Activated T-cell treated with anti-CD3 and anti-CD28 coated beads, Interleukin-2, amount 50 U/mL, for 72 hours (primary cell): Measurements from ENCODE around the gene ADAMTS17. TPM values are rescaled to one million over a fixed set of nuclear protein-coding genes. Genes with fewer than 3 reads are reported as not detected.

Experiments
- ATAC-seq, 2 donors: fragments of 150-1000 bp; cut with Tn5 transposase; replicated peaks in 1 of 2; 2 replicates each; pipeline ENCODE4 v1.10.0; 2021; ENCODE audit warnings: moderate library complexity in 2 of 2, mild to moderate bottlenecking in 1 of 2
- DNase-seq, 2 donors: peaks; one replicate each; pipeline ENCODE4 v3.0.0; 2021 to 2022; ENCODE audit warnings: mixed read lengths in 1 of 2
- H3K27ac Mint-ChIP-seq: one replicate; pipeline ENCODE4 v1.8.0; 2022; ENCODE audit warnings: mild to moderate bottlenecking, moderate library complexity, mixed read lengths
- H3K27me3 Mint-ChIP-seq: one replicate; pipeline ENCODE4 v1.8.0; 2022; ENCODE audit warnings: low read depth, mixed read lengths
- H3K36me3 Mint-ChIP-seq, 2 donors: one replicate each; pipeline ENCODE4 v1.8.0; 2022; ENCODE audit warnings: mixed read lengths in 2 of 2, mild to moderate bottlenecking in 1 of 2; ENCODE audit not compliant: insufficient read depth in 2 of 2
- H3K4me1 Mint-ChIP-seq: one replicate; pipeline ENCODE4 v1.8.0; 2022; ENCODE audit warnings: low read depth, mixed read lengths
- H3K4me3 Mint-ChIP-seq, 2 donors: one replicate each; pipeline ENCODE4 v1.8.0; 2022; ENCODE audit warnings: mild to moderate bottlenecking in 2 of 2, mixed read lengths in 2 of 2, moderate library complexity in 2 of 2
- H3K9me3 Mint-ChIP-seq, 2 donors: one replicate each; pipeline ENCODE4 v1.8.0; 2022; ENCODE audit warnings: mixed read lengths in 2 of 2
- total RNA-seq, 2 donors: library from RNA; stranded (reverse); gene quantifications; one replicate each; pipeline ENCODE4 v1.2.3, GENCODE V29; 2022

ADAMTS17 gene
- total RNA-seq, 2 donors from 2014 or later: 2.4 to 2.6 TPM

- peaks cover 5 to 8% of the 10 kb centered on the region in 2 donors for H3K36me3 Mint-ChIP-seq
- peaks cover 5% of the 10 kb centered on the region for H3K27me3 Mint-ChIP-seq
- peaks cover 21% of the 10 kb centered on the region for H3K4me1 Mint-ChIP-seq
- H3K4me3 Mint-ChIP-seq: no peak overlapping the region
- ATAC-seq (no peak), DNase-seq (no peak)
- peaks cover 9% of the 10 kb centered on the region in 2 donors for H3K9me3 Mint-ChIP-seq
- H3K27ac Mint-ChIP-seq: no peak overlapping the region
Observed at GRCh38 chr15:100174159-100174903, 167.4 kb downstream of the ADAMTS17 start.

- DNase-seq (no peak), ATAC-seq (no peak)
- no peak overlapping the region for H3K27ac Mint-ChIP-seq
- H3K36me3 Mint-ChIP-seq: peaks cover 2 to 8% of the 10 kb centered on the region in 2 donors
- H3K4me3 Mint-ChIP-seq: no peak overlapping the region
- H3K9me3 Mint-ChIP-seq: peaks cover 8 to 9% of the 10 kb centered on the region in 2 donors
- H3K27me3 Mint-ChIP-seq: peaks cover 5% of the 10 kb centered on the region
- H3K4me1 Mint-ChIP-seq: peaks cover 21% of the 10 kb centered on the region
Observed at GRCh38 chr15:100172356-100173024, 169.3 kb downstream of the ADAMTS17 start.

GRCh38 chr15:100171411-100171810 is 170.4 kb downstream of the ADAMTS17 start:
- H3K36me3 Mint-ChIP-seq: peaks cover 2 to 8% of the 10 kb centered on the region in 2 donors
- DNase-seq: no peak
- ATAC-seq: no peak
- H3K4me3 Mint-ChIP-seq: peak overlapping the region in 1 of 2 donors; percentile 62
- H3K9me3 Mint-ChIP-seq: peaks cover 8% of the 10 kb centered on the region in 2 donors
- H3K27ac Mint-ChIP-seq: no peak overlapping the region
- peaks cover 5% of the 10 kb centered on the region for H3K27me3 Mint-ChIP-seq
- peaks cover 21% of the 10 kb centered on the region for H3K4me1 Mint-ChIP-seq

DNA sequence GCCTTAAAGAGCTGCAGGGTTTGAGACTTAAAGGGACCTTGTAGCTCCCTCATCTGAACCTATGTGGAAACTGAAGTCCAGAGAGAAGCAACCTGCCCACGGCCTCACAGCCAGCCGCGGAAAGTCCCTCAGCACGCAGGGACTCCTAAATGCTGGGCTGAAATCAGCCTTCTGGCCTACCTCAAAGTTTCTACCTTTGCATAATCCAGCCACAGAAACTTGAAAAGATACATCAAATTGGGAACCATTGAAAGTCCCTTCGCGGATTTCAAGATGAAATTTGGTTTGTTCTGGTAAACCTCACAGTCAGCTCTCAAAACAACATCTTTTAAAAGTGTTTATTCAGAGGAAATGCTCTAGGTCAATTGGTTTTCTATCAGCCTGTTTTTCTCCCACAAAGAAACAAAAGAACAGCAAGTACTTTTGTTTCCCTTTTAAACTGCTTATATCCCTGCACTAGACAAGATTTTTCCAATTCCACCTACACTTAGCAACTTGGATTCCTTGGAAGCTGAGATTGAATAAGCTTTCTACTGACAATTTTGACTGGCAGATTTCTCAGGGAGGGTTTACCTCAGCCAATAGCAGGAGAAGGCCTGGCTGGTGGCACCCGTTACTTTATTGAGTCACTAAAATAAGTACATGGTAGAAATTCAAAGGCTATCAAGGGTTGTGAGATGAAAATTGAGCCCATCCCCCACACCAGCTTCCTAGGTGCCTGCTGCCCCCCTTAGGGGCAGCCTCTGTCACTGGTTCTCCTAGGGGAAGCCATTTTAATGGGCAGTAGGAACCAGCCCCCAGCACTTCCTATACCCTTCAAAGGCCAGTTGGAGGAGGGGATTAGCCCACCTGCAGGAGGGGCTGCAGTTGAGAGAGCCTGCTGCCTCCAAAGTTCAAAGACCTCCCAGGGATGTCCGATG is 171.2 kb downstream of the ADAMTS17 start:
- Mint-ChIP-seq H3K27me3 (peaks cover under 1% of the 10 kb centered on the region), H3K4me1 (peaks cover 21% of the 10 kb centered on the region), H3K36me3 (peaks cover 2 to 4% of the 10 kb centered on the region in 2 donors), H3K9me3 (peaks cover 2 to 4% of the 10 kb centered on the region in 2 donors), H3K27ac (peak overlapping the region; percentile 38), H3K4me3 (peak overlapping the region; percentile 61 to 62)
- DNase-seq: peak; percentile 72 to 84
- ATAC-seq: peak; percentile 92 to 96

DNA sequence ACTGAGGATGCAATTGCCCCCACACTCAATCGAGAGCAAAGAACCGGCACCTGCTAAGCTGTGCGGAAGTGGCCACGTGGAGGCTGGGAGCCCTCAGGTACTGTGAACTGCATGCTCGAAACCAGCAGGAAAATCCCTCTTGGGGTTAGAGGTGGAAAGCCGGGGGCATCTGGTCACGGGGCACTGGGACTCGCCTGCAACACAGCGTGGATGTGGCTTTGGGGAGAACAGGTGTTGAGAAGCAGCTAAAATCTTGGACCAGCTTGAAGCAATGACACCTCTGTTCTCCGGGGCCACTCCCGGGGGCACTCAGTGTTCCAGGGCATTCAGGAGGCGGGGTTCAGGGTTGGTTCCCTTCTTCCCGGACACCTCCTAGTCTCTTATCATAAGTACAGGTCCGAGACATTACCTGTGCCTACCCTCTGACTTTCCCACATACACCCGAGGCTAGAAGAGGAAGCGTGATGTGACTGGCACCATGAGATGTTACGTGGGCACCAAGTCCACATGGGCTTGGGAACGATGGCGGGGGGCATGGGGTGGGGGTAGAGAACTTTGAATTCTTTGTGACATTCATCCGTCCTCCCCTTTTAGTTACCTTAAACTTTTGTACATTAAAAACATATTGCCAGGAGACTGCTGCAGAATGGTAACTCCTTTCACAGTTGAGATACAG is 172.0 kb downstream of the ADAMTS17 start:
- Mint-ChIP-seq H3K27ac (no peak overlapping the region), H3K4me1 (peaks cover 21% of the 10 kb centered on the region), H3K9me3 (peaks cover 1 to 4% of the 10 kb centered on the region in 2 donors), H3K27me3 (no peaks in the 10 kb centered on the region), H3K4me3 (peak overlapping the region; percentile 61 to 62), H3K36me3 (peaks cover 2 to 3% of the 10 kb centered on the region in 2 donors)
- ATAC-seq (peak; percentile 5), DNase-seq (no peak)

DNA sequence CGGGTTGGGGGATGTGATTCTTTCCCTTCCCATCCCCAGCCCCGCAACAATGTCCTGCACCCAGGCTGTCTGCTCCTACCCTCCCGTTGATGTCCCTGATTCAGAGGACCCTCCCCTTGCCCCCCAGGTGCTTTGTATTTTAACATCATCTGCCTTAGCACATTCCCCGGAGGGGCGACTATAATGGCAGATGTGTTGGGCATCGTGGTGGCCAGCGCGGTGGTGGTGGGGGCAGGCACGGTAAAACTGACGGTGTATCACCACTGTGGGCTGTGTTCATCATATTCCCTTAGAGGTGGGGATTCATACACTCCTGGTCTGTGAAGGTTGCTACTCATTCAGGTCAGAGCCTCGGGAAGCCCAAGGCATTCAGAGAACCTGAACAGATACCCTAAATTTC is 173.0 kb downstream of the ADAMTS17 start:
- H3K9me3 Mint-ChIP-seq: peaks cover 1 to 2% of the 10 kb centered on the region in 2 donors
- no peak overlapping the region for H3K27ac Mint-ChIP-seq
- no peak overlapping the region for H3K4me3 Mint-ChIP-seq
- H3K4me1 Mint-ChIP-seq: peaks cover 21% of the 10 kb centered on the region
- H3K36me3 Mint-ChIP-seq: peaks cover 0 to 2% of the 10 kb centered on the region in 2 donors
- DNase-seq (no peak), ATAC-seq (no peak)
- H3K27me3 Mint-ChIP-seq: no peaks in the 10 kb centered on the region

- H3K27ac Mint-ChIP-seq: no peak overlapping the region
- DNase-seq: no peak
Observed at GRCh38 chr15:100167884-100168375, 173.8 kb downstream of the ADAMTS17 start.

DNA sequence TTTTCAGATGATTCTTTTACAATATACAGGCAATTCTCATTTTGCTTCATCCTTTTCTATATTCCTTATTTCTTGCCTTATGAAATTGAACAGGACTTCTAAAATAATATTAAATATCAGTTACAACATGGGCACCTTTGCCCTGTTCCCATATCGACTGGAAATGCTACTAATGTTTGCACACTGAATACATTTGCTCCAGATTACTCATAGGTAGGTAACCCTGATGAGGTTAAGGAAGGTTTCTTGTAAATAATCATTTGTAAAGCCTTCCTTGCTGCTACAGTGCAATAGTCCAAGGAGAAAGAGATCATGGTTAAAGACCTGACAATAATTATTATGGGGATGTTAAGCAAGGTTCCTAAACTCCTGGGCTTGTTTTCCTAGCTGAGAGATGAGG is 175.5 kb downstream of the ADAMTS17 start:
- H3K4me1 Mint-ChIP-seq: peaks cover 21% of the 10 kb centered on the region
- no peaks in the 10 kb centered on the region for H3K36me3 Mint-ChIP-seq
- no peak overlapping the region for H3K27ac Mint-ChIP-seq
- no peaks in the 10 kb centered on the region for H3K9me3 Mint-ChIP-seq
- DNase-seq (no peak), ATAC-seq (no peak)
- no peak overlapping the region for H3K4me3 Mint-ChIP-seq
- H3K27me3 Mint-ChIP-seq: no peaks in the 10 kb centered on the region

More at GRCh38 chr15:100167884-100168375, 173.8 kb downstream of the ADAMTS17 start:
- H3K4me3 Mint-ChIP-seq: no peak overlapping the region
- H3K27me3 Mint-ChIP-seq: no peaks in the 10 kb centered on the region
- ATAC-seq: no peak
- peaks cover 21% of the 10 kb centered on the region for H3K4me1 Mint-ChIP-seq
- peaks cover 0 to 2% of the 10 kb centered on the region in 2 donors for H3K36me3 Mint-ChIP-seq
- H3K9me3 Mint-ChIP-seq: peaks cover 1 to 2% of the 10 kb centered on the region in 2 donors

GRCh38 chr15:100163961-100164360 is 177.8 kb downstream of the ADAMTS17 start:
- no peaks in the 10 kb centered on the region for H3K9me3 Mint-ChIP-seq
- H3K27ac Mint-ChIP-seq: no peak overlapping the region
- H3K4me3 Mint-ChIP-seq: no peak overlapping the region
- ATAC-seq (no peak), DNase-seq (no peak)
- H3K36me3 Mint-ChIP-seq: no peaks in the 10 kb centered on the region
- no peaks in the 10 kb centered on the region for H3K27me3 Mint-ChIP-seq
- no peaks in the 10 kb centered on the region for H3K4me1 Mint-ChIP-seq

GRCh38 chr15:100160953-100161352 is 180.8 kb downstream of the ADAMTS17 start:
- Mint-ChIP-seq H3K4me3 (no peak overlapping the region), H3K4me1 (no peaks in the 10 kb centered on the region), H3K27ac (no peak overlapping the region), H3K9me3 (no peaks in the 10 kb centered on the region), H3K36me3 (no peaks in the 10 kb centered on the region), H3K27me3 (no peaks in the 10 kb centered on the region)
- no peak for ATAC-seq
- DNase-seq: no peak

DNA sequence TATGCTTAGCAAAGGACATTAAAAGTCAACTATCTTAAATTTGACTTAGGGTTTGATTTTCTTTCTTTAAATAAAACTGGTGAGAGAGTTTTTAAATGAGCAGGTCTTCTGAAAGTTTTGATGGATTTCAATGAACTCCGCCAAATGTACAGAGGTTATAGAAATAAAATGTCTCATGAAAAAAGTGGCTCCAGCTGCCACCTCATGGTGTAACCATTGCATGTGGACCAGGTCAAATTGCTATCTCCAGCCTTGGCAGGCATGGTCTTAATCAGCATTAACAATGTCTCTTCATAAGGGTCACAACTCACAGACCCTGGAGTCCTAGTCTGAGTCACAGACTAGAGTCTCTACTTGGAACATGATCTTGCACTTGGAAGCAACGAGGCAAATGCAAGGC is 182.3 kb downstream of the ADAMTS17 start:
- Mint-ChIP-seq H3K9me3 (no peaks in the 10 kb centered on the region), H3K4me3 (no peak overlapping the region), H3K4me1 (no peaks in the 10 kb centered on the region), H3K27ac (no peak overlapping the region), H3K27me3 (no peaks in the 10 kb centered on the region), H3K36me3 (no peaks in the 10 kb centered on the region)
- DNase-seq (no peak), ATAC-seq (no peak)

GRCh38 chr15:100158356-100158755 is 183.4 kb downstream of the ADAMTS17 start:
- Mint-ChIP-seq H3K36me3 (no peaks in the 10 kb centered on the region), H3K4me1 (peaks cover 5% of the 10 kb centered on the region), H3K9me3 (no peaks in the 10 kb centered on the region), H3K27ac (no peak overlapping the region), H3K4me3 (no peak overlapping the region), H3K27me3 (no peaks in the 10 kb centered on the region)
- ATAC-seq: no peak
- DNase-seq: no peak
